GM12801 (cell line): Measurements from ENCODE around the gene RHEB.

Source experiments
- CTCF ChIP-seq: IDR thresholded peaks from one replicate; pipeline ENCODE4 v1.5.1; 2011; ENCODE audit warnings: control low read depth; ENCODE audit not compliant: insufficient read length; ENCODE audit errors: extremely low read depth

The RHEB gene

GRCh38 chr7:151435103-151435916, 84.4 kb downstream of the RHEB start:
- TF ChIP-seq CTCF: no peak

GRCh38 chr7:151434549-151434948, 85.1 kb downstream of the RHEB start:
- no peak for TF ChIP-seq CTCF

- TF ChIP-seq CTCF: no peak
Measured at GRCh38 chr7:151433721-151434400, 85.8 kb downstream of the RHEB start.

DNA sequence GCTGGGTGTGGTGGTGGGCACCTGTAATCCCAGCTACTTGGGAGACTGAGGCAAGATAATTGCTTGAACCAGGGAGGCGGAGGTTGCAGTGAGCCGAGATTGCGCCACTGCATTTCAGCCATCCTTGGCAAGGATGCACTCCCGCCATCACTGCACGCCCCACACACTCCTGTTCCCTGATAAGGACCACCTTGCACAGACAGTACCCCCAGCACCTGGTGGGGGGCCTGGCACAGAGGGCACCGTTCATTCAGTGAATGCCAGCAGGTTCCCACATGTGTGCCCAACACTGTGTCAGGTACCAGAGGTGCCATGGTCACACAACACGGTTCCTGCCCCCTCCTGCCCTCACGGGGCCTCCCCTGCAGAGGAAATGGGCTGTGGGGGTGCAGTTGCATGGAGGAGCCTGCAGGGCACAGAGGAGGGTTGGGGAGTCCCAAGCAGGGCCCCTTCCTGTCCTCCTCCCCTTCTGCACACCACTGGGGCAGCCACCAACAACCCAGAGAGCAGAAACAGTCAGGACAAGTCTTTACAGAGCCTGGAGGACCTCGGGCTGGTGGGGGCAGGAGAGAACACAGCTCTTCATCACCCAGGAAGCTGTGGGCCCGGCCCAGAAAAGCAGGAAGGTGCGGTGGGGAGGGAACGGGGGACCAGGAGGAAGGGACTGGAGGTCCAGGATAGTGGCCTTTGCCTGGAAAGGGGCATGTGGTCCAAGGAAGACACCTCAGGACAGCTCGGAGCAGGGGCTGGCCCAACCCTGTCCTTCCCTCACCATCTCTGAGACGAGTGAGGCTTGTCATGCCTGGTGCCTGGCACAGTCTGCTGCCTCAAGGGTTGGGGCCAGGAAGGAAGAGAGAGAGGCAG, 86.8 kb downstream of the RHEB start:
- no peak for TF ChIP-seq CTCF

DNA sequence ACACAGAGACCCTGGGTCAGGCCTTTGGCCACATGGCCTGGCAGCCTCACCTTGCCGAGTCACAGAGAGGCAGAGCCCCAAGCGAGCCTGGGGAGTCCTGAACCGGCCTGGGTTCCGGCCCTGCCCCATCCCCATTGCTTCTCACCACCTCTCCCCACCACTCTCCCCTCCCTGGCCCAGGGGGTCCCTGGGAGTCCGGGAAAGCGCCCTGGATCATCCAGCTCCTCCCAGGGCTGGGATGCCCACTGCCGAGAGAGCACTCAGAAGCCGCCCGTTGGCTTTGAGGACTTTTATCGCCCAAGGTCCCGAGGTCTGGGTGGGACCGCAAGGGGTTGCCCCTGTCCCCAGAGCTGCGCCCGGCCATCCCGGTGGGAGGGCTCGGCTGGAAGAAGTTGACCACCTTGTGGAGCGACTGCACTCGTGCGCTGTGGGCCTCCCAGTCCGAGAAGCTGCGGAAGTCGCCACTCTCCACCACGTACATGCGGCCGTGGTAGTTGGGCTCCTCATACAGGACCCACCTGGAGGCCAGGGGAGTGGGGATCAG, 87.9 kb downstream of the RHEB start:
- TF ChIP-seq CTCF: no peak

DNA sequence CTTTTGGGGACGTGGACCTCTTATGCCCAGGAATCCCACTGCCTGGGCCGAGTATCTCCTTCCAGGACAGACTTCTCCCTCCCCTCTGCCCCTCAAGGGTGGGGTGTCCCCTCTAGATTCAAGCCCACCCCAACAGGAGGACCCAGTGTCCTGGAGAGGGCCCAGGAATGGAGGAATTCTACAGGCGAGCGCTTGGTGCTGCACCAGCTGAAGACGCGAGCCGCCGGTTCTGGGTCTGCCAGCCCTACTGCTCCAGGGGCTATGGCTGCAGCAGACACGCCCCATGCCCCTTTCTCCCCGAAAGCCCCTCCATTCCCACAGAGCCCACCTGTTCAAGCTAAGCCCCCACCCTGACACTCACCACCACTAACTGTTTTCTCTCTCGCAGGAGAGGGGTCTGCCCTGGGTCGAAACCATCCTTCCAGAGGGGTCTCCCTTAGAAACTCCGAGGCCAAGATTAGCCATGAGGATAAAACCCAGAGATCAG, 88.4 kb downstream of the RHEB start:
- no peak for TF ChIP-seq CTCF
